ENCODE results near the gene AKR1C2.
"Not testable (repeated sequence)": the region's sequence is repeated elsewhere in the genome, so short reads cannot be mapped to it uniquely, and the experiment has no call there.

The AKR1C2 gene

DNA sequence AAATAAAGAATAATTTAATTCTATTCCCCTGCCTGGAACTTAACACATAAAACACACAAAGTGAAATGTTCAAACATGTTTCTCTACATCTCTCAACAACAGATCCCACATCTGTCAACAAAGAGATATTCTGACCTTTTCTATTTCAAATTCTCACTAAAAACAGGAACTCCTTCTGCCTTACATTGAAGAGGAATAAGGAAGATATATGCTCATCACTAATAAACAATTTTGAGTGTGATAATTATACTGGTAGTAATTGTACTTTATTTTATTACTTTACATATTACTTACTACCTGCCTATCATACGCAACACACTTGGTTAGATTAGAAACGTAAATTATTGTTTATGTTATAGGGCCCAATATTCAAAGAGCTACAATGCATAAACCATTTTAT lies 13.4 kb downstream of the AKR1C2 start:
- no peak for DNase-seq (ENCODE audit: low read depth in 3 of 3)

DNA sequence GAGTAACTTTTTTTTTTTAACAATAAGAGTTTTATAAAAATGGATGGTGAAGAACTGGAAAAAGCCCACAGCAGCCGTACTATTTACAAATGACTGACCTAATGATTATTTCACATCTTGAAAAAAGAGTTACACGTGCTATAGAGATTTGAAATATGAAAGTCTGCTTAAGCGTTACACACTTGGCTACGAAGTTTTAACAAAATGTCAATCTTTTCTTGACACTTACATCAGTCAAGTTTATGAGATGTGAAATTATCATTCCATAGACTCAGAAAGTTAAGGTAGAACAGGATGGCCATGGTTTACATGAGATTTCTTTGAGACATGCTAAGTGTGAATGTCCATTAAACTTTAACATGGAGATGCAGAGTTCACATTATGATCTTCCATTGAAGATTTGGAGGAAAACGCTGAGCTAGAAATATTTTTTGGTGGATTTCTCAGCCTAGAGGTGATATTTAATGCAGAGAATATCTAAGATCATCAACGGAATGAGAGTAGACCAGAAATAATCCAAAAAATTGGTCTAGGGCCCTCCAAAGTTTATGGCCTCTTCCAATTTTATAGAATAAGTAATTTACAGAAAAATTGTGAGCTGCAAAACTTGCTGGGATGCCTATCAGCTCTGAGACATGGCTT lies 15.5 kb downstream of the AKR1C2 start:
- DNase-seq (ENCODE audit: low read depth in 3 of 3), result not testable (repeated sequence)

DNA sequence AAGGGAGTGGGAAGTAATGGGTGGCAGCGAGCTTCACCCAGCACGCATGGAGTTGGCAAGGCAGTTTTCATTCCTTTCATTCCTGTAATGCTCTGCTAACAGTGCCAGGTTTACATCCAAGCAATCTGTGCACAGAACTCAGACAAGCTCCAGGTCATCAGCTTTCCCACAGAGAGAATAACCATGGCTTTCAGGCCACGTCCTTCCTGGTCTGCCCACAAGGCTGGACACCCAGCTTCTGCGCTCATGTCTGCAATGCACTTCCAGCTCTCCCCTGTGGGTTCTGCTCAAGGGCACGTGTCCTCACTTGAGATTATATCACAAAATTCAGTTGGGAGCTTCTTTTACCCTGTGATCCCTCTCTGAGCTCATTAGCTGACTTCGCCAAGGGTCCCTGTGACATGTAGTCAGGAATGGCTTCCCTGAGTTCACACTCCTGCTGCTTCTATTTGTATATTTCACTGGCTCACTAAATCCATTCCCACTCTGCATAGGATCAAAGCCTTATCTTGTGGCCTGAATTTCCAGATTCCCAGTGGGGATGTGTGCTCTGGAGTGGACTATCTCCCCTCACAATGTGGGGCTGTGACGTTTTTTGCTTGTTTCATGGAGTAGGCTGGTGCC lies 18.6 kb downstream of the AKR1C2 start:
- DNase-seq (ENCODE audit: low read depth in 3 of 3), result no peak

DNA sequence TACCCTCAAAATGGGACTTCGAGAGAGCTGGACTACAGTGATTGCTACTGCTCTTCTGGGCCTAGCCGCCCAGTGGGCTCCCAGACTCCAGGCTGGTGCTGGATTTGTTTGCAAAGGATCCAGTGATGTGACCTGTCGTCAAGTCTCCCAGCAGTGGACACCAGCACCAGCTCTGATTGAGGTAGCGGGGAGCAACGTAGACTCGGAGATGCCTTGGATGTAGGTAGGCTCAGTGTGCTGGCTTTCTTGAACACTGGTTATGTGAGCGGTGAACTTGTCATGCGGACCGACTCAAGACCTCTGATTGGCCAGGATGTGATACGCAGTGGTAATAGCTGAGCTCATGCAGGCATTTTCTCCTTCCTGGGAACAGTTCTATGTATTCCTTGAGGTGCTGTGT lies 19.4 kb downstream of the AKR1C2 start:
- DNase-seq (ENCODE audit: low read depth in 3 of 3), result no peak

DNA sequence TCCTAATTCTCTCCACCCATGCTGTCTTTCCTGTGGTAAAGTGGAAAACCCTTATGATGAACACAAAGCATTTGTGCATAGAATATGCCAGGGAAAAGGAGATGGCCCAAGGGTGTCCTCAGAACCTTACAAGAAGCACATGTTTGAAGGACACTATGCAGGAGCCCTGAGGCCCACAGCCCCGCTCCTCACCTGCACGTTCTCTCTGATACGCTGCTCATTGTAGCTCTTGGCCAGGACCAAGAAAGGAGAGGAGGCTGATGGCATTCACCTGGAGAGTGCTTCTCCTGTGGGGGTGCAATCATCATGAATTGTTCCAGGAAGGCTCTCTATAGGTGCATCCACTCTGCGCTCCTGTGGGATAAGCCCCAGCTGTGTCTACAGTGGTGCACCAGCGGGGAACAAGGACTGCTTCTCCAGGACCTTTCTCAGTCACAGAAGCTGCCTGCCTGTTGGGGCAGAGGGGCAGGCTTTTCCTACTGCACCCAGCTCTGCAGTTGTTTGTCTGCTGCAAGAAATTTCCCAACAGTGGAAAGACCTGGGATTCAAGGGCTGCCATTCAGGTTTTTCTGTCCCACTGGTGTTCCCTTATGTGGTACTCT lies 19.9 kb downstream of the AKR1C2 start:
- DNase-seq (ENCODE audit: low read depth in 3 of 3), result no peak

DNA sequence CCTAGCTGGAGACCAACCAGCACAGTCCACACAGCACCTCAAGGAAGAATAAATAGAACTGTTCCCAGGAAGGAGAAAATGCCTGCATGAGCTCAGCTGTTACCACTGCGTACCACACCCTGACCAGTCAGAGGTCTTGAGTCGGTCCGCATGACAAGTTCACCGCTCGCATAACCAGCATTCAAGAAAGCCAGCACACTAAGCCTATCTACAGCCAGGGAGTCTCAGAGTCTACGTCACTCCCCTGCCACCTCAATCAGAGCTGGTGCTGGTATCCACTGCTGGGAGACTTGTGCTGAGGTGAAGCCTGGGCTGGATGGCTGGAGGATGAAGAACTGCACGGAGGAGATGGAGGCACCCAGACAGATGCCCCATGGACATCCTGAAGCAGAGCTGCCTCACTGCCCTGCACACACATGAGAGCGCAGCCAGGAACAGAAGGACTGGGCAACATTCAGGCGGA lies 20.9 kb downstream of the AKR1C2 start:
- no peak for DNase-seq (ENCODE audit: low read depth in 3 of 3)

DNA sequence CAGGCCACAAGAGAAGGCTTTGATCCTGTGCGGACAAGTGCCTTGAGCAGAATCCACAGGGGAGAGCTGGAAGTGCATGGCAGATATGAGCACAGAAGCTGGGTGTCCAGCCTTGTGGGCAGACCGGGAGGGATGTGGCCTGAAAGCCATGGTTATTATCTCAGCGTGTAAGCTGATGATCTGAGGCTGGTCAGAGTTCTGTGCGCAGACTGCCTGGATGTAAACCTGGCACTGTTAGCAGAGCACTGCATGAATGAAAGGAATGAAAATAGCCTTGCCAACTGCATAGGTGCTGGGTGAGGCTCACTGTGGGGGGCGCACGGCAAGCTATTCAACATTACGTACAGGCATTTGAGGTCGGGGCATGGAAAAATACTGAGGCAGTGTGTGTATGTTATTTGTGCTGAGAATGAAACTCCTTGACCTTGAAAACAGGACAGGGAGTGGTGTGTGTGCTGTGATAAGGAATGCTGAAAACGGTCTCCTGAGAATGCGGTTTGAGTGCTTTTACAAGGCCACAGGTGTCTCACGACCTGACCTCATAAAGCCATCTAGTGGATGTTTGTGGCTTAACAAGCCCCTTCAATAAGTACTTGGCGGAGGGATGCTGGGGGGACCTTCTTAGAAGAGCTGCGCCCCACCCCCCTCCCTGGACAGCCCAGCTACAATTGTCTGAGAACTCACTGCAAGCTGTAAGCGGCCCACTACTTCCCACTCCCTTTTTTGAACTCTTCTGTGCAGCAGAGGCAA lies 21.8 kb downstream of the AKR1C2 start:
- DNase-seq (ENCODE audit: low read depth in 3 of 3), result no peak

DNA sequence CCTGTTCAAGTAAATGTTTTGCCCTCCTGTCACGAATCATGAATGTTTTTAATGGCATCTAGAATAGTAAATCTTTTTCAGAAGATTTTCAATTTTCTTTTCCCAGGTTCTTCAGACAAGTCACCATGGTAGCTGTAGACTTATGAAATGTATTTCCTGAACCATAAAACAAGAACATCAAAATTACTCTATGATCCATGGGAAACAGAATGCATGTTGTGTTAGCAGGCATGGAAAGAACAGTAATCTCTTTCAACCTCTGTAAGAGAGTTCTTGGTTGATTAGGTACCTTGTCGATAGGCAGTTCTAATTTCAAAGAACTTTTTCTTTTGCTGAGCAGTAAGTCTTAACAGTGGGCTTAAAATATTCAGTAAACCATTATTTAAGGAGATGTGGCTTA lies 22.9 kb downstream of the AKR1C2 start:
- DNase-seq (ENCODE audit: low read depth in 3 of 3), result no peak

DNA sequence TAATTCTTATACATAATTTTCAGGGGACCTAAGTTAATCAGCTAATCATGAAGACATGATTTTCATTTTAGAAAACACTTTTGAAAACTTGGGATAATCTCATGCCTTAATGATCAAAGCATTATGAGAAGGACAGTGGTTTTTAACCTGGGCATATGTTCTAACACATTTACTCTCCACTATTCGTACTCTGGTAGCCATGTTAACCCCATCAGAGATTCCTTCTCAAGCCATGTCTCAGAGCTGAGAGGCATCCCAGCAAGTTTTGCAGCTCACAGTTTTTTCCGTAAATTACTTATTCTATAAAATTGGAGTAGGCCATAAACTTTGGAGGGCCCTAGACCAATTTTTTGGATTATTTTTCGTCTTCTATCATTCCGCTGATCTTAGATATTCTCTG lies 24.8 kb downstream of the AKR1C2 start:
- DNase-seq (ENCODE audit: low read depth in 3 of 3), result no peak

DNA sequence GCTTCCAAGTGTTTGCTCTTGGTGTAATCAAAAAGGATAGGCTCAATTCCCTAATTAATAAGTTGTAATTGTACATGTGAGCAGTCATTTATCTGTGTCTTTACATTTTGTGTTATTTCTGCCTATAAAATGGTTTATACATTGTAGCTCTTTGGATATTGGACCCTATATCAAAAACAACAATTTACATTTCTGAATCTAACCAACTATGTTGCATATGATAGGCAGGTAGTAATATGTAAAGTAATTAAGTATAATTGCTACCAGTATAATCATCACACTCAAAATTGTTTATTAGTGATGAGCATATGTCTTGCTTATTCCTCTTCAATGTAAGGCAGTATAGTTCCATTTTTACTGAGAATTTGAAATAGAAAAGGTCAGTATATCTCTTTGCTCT lies 26.6 kb downstream of the AKR1C2 start:
- DNase-seq (ENCODE audit: low read depth in 3 of 3), result no peak

DNA sequence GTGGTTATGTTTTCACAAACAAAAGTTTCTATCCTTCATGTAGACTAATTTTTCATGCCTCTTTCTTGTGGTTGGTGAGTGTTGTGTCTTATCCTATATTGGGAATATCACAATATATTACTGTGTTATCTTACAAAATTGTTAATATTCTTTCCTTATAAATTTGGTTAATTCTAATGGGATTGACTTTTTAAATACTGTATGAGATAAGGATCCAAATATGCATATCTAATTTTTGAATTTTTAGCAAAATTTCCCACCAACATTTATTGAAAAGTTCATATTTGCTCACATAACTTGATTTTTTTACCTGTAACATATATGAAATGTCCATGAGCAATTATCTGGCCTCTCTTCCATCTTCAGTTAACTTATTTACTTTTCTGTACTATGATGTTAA lies 29.3 kb downstream of the AKR1C2 start:
- DNase-seq (ENCODE audit: low read depth in 3 of 3), result not testable (repeated sequence)

DNA sequence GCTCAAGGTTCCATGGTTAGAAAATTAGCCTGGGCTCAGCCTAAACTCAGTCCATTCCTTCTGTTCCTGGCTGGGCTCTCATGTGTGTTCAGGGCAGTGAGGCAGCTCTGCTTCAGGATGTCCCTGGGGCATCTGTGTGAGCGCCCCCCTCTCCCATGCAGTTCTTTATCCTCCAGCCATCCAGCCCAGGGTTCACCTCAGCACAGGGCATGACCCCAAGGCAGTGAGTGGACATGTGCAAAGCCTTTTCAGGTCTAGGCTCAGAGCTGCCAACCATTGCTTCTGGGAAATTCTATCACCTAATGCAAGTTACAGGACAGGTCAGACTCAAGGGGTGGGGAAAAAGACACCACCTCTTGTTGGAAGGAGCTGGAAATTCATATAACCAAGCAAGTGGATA lies 30.4 kb downstream of the AKR1C2 start:
- DNase-seq (ENCODE audit: low read depth in 3 of 3), result not testable (repeated sequence)

DNA sequence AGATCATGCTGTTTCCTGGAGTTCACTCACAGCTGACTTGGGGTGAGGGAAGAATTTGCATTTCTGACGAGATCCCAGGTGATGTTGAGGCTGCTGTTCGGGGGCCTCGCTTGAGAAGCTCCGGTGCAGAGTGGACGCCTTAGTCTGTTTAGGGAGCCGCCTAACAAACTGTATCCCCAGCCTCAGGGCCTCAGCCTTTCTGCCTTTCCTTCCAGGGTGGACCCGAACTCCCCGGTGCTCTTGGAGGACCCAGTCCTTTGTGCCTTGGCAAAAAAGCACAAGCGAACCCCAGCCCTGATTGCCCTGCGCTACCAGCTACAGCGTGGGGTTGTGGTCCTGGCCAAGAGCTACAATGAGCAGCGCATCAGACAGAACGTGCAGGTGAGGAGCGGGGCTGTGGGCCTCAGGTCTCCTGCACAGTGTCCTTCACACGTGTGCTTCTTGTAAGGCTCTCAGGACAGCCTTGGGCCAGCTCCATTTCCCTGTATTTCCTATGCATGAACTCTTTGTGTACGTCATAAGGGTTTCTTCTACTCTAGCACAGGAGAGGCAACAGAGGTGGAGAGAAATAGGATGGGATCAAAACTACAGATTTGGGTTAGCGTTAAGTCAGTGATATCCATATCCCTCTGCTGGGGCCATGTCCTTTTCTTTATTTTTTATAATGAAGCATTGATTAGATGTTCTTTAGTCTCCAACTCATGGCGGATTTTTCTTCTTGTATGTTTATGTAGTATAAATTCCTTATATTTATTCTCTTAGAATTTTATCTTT lies 31.1 kb downstream of the AKR1C2 start:
- DNase-seq (ENCODE audit: low read depth in 3 of 3), result not testable (repeated sequence)

DNA sequence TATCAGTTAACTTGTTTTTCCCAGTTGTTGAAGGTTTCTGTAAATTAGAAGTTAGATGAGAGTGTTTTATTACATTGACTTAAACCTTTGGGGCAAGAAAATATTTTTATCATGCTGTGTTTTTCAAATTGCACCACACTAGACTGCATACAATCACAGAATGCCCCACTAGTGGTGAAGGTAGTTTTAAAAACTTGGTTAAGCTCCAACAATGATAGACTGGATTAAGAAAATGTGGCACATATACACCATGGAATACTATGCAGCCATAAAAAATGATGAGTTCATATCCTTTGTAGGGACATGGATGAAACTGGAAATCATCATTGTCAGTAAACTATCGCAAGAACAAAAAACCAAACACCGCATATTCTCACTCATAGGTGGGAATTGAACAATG lies 33.3 kb downstream of the AKR1C2 start:
- DNase-seq (ENCODE audit: low read depth in 3 of 3), result not testable (repeated sequence)

DNA sequence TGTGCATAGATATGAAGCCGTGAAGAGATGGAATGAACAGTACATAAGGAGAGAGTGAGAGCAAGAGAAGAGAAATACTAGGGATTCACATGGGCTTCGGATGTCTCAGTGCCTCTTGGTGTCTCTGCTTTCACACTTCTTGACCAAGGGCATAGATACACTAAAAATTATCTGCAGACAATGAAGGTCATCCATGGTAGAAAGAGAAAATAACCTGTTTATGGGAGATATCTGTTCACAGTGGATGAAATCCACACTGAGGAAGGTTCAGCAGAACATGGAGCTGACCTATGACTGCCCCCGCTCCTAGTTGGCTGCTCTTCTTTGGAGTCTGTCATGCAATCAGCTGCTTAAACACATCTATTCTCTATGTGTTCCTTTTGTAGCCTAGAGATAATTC lies 34.4 kb downstream of the AKR1C2 start:
- not testable (repeated sequence) for DNase-seq (ENCODE audit: low read depth in 3 of 3)

DNA sequence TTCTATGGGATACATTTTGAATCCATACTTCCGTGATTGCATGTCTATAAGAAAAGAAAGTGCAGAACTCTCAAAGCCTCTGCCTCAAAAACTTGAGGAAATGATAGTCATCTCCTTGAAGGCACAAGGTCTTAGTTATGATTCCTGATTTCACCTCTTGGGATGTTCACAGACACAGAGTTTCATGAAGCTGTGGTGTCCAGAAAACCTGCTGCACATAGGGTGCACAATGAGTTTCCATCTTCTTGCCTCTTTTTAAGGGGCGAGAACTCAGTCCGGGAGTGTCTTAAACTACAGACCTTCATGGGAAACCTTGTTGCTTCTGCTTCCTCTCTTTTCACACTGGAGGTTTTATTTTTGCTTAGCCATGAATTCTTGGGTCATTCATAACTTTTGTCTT lies 36.5 kb downstream of the AKR1C2 start:
- DNase-seq (ENCODE audit: low read depth in 3 of 3), result not testable (repeated sequence)

DNA sequence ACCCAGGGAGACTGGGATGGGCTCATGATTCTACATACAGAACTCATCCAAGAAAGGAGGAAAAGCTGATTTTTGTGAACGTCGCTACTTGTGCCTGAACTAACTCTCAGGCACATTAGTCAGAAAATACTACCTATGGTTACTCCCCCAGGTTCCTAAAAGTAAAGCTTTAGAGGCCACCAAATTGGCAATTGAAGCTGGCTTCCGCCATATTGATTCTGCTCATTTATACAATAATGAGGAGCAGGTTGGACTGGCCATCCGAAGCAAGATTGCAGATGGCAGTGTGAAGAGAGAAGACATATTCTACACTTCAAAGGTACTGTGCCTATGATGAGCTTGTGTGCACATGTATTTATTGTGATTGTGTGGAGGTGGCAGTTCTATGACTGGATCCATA lies 37.9 kb downstream of the AKR1C2 start:
- DNase-seq (ENCODE audit: low read depth in 3 of 3), result not testable (repeated sequence)

DNA sequence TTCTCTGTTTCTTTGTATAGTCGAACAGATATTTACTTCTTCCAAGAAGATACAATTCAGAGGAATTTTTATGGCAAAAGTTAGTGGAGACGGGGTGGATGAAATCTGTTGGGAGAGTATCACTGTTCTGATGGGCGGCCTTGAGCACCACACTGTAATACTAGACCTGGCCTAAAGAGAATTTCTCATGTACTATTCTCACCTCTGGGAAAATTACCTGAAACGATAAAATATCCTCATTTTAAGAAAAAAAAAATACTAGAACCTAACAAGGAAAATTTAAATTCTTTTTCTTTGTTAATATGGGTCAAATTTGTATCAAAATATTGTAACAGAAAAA lies 39.9 kb downstream of the AKR1C2 start:
- DNase-seq (ENCODE audit: low read depth in 3 of 3), result not testable (repeated sequence)

DNA sequence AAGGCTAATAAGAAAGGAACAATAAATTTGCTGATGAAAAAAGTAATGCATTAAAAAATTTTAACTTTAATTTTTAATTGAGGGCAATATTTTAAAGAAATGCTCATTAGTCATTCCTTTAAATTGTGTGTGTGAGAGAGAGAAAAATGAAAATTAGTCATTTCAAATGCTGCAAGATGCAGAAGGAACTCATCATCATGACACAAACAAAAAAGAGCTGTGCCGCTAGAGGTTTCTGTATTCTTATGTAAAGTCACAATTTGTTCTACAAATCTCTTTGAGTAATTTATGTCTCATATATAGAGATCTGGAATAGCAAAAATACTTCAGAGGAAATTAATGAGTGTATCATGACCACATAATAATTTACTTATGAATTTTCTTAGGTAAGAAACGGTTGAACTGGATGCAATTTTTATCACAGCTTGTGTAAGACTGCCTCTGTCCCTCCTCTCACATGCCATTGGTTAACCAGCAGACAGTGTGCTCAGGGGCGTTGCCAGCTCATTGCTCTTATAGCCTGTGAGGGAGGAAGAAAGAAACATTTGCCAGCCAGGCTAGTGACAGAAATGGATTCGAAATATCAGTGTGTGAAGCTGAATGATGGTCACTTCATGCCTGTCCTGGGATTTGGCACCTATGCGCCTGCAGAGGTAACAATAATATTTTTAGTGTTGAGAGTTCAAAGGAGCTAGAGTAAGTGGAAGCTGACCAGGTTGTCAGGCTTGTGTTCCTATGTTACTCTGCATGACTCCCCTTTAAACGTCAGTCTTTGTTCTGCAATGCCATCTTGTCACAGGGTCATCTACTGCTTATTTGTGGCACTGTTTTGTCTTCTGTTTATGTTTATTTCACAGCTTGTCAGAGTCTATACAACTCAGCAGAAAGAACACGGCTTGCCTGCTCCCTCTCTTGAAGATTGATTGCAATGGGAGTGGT lies 40.5 kb downstream of the AKR1C2 start, which contains the start of gene AKR1C1:
Gene AKR1C1 (plus strand): TSS at position 540 of the 939 bp plus-strand sequence. CDS start 30 bp downstream, at position 570.
- not testable (repeated sequence) for DNase-seq (ENCODE audit: low read depth in 3 of 3)

DNA sequence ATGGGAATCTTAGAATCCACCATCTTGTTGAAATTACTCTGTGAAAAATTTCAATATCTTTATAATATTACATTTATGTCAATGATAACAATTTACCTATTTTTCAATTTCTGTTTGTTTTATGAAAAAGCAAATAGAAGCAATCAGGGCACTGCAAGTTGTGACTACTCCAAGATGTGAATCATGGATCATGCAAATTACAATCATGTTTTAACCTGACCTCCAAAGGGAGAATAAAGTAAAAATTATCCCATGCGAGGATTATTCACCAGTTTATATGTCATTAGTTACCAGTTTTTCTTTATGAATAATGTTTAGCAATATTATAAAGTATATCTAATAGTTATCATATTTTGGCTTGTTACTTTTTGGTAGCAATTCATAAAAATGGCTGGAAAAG lies 41.3 kb downstream of the AKR1C2 start:
- not testable (repeated sequence) for DNase-seq (ENCODE audit: low read depth in 3 of 3)

DNA sequence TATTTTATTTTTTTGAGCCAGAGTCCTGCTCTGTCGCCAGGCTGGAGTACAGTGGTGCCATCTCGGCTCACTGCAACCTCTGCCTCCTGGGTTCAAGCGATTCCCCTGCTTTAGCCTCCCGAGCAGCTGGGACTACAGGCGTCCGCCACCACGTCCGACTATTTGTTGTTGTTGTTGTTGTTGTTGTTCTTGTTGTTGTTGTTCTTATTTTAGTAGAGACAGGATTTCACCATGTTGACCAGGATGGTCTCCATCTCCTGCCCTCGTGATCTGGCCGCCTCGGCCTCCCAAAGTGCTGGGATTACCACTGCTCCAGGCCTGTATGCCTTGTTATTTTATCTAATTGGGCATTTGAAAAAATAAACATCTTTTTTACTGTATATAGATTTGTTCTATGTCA lies 42.1 kb downstream of the AKR1C2 start:
- not testable (repeated sequence) for DNase-seq (ENCODE audit: low read depth in 3 of 3)

Measured in stimulated activated CD4-positive, alpha-beta T cell treated with anti-CD3 and anti-CD28 coated beads, TNF-alpha, amount 100 ng/mL, for 48 hours (primary cell).